ENCODE data around the gene SLC12A7. TPM values are rescaled to one million over a fixed set of nuclear protein-coding genes. Genes with fewer than 3 reads are reported as not detected.

SLC12A7 gene
- total and polyA plus RNA-seq, 2 of the 13 experiments (the other 11 are each of a cell fraction or from before 2014, with no cell fraction given), result 14.0 to 18.5 TPM

DNA sequence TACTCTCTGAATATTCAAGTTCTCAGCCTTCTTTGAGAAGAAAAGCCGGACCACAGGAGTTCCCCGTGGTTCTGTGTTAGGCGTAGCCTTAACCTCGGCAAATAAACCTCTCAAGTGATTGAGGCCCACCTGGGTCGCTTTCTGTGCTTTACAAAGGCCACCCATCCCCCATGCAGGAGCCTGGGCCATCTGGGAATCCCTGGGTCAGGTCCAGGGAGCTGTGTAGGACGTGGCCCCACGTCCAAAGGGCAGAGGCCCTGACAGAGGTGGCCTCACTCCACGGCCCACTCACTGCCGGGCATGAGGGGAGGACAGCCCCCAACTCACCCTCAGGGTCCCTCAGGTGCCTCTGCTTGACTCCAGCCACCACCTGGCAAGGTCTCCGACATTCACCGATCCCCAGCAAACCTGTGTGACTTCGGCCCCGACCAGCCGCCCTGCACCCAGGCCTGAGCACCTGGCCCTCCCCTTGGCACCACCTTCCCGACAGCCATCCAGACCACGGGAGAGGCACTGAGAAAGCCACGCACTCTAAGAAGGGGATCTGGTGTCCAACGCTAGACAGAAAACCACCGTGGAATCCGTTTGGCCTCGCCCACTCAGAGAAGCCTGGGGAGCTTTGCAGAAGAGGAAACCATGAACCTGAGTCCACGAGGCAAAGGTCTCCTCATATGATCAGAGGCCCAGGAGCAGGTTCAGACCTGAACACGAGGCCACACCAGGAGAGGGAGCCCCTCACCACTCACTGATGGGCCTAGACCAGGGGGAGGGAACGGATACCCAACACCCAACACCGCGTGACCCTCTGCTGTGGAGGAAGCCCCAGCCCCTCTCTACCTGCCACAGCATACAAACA, 4.5 kb downstream of the SLC12A7 start (continued):
- TF ChIP-seq, protein P1, sequence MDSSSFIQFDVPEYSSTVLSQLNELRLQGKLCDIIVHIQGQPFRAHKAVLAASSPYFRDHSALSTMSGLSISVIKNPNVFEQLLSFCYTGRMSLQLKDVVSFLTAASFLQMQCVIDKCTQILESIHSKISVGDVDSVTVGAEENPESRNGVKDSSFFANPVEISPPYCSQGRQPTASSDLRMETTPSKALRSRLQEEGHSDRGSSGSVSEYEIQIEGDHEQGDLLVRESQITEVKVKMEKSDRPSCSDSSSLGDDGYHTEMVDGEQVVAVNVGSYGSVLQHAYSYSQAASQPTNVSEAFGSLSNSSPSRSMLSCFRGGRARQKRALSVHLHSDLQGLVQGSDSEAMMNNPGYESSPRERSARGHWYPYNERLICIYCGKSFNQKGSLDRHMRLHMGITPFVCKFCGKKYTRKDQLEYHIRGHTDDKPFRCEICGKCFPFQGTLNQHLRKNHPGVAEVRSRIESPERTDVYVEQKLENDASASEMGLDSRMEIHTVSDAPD (CRISPR knock-in tag; IDR thresholded peaks at IDR 0.05), result no peak; the same call in 1 of the 2 replicates
- TF ChIP-seq HDAC1 (CRISPR knock-in tag; IDR thresholded peaks at IDR 0.05) (peak; percentile 90), AGO2 (optimal IDR thresholded peaks at IDR 0.05; ENCODE audit: low read depth, low read length) (peak; percentile 26), PAX8 (CRISPR knock-in tag; IDR thresholded peaks at IDR 0.05; ENCODE audit: borderline replicate concordance) (peak; percentile 94; the same call in 1 of the 2 replicates), KLF16 (CRISPR knock-in tag; IDR thresholded peaks at IDR 0.05) (no peak), KDM5B (CRISPR knock-in tag; IDR thresholded peaks at IDR 0.05; ENCODE audit: borderline replicate concordance) (peak; percentile 91; the same call in 1 of the 2 replicates), FOXA3 (CRISPR knock-in tag; IDR thresholded peaks at IDR 0.05) (peak; percentile 44), GTF2F1 (IDR thresholded peaks at IDR 0.05; ENCODE audit: low read length) (no peak), ISL2 (CRISPR knock-in tag; IDR thresholded peaks at IDR 0.05) (no peak), SIX1 (CRISPR knock-in tag; IDR thresholded peaks at IDR 0.05; ENCODE audit: borderline replicate concordance) (0 out of 2 replicates have a peak, but pooled peaks have one; percentile 51), ARNT (IDR thresholded peaks at IDR 0.05) (no peak), MYC (CRISPR knock-in tag; IDR thresholded peaks at IDR 0.05; ENCODE audit: borderline replicate concordance) (peak; percentile 80), NFE2L2 (IDR thresholded peaks at IDR 0.05; ENCODE audit: low read length) (no peak), ZNF777 (CRISPR knock-in tag; IDR thresholded peaks at IDR 0.05) (peak; percentile 54; the same call in 1 of the 2 replicates), ELF1 (CRISPR knock-in tag; IDR thresholded peaks at IDR 0.05) (no peak; the same call in 1 of the 2 replicates)
- TF ChIP-seq, protein P2, sequence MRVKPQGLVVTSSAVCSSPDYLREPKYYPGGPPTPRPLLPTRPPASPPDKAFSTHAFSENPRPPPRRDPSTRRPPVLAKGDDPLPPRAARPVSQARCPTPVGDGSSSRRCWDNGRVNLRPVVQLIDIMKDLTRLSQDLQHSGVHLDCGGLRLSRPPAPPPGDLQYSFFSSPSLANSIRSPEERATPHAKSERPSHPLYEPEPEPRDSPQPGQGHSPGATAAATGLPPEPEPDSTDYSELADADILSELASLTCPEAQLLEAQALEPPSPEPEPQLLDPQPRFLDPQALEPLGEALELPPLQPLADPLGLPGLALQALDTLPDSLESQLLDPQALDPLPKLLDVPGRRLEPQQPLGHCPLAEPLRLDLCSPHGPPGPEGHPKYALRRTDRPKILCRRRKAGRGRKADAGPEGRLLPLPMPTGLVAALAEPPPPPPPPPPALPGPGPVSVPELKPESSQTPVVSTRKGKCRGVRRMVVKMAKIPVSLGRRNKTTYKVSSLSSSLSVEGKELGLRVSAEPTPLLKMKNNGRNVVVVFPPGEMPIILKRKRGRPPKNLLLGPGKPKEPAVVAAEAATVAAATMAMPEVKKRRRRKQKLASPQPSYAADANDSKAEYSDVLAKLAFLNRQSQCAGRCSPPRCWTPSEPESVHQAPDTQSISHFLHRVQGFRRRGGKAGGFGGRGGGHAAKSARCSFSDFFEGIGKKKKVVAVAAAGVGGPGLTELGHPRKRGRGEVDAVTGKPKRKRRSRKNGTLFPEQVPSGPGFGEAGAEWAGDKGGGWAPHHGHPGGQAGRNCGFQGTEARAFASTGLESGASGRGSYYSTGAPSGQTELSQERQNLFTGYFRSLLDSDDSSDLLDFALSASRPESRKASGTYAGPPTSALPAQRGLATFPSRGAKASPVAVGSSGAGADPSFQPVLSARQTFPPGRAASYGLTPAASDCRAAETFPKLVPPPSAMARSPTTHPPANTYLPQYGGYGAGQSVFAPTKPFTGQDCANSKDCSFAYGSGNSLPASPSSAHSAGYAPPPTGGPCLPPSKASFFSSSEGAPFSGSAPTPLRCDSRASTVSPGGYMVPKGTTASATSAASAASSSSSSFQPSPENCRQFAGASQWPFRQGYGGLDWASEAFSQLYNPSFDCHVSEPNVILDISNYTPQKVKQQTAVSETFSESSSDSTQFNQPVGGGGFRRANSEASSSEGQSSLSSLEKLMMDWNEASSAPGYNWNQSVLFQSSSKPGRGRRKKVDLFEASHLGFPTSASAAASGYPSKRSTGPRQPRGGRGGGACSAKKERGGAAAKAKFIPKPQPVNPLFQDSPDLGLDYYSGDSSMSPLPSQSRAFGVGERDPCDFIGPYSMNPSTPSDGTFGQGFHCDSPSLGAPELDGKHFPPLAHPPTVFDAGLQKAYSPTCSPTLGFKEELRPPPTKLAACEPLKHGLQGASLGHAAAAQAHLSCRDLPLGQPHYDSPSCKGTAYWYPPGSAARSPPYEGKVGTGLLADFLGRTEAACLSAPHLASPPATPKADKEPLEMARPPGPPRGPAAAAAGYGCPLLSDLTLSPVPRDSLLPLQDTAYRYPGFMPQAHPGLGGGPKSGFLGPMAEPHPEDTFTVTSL (CRISPR knock-in tag; IDR thresholded peaks at IDR 0.05; ENCODE audit: borderline replicate concordance), result 0 out of 2 replicates have a peak, but pooled peaks have one; percentile 18
- TF ChIP-seq, protein P3, sequence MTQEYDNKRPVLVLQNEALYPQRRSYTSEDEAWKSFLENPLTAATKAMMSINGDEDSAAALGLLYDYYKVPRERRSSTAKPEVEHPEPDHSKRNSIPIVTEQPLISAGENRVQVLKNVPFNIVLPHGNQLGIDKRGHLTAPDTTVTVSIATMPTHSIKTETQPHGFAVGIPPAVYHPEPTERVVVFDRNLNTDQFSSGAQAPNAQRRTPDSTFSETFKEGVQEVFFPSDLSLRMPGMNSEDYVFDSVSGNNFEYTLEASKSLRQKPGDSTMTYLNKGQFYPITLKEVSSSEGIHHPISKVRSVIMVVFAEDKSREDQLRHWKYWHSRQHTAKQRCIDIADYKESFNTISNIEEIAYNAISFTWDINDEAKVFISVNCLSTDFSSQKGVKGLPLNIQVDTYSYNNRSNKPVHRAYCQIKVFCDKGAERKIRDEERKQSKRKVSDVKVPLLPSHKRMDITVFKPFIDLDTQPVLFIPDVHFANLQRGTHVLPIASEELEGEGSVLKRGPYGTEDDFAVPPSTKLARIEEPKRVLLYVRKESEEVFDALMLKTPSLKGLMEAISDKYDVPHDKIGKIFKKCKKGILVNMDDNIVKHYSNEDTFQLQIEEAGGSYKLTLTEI (CRISPR knock-in tag; conservative IDR thresholded peaks at IDR 0.05), result no peak
- TF ChIP-seq, protein P4, sequence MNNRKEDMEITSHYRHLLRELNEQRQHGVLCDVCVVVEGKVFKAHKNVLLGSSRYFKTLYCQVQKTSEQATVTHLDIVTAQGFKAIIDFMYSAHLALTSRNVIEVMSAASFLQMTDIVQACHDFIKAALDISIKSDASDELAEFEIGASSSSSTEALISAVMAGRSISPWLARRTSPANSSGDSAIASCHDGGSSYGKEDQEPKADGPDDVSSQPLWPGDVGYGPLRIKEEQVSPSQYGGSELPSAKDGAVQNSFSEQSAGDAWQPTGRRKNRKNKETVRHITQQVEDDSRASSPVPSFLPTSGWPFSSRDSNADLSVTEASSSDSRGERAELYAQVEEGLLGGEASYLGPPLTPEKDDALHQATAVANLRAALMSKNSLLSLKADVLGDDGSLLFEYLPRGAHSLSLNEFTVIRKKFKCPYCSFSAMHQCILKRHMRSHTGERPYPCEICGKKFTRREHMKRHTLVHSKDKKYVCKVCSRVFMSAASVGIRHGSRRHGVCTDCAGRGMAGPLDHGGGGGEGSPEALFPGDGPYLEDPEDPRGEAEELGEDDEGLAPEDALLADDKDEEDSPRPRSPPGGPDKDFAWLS (CRISPR knock-in tag; IDR thresholded peaks at IDR 0.05; ENCODE audit: borderline replicate concordance), result peak; percentile 73; the same call in 1 of the 2 replicates
